ENCODE data around the gene SNX1. TPM values are rescaled to one million over a fixed set of nuclear protein-coding genes. Genes with fewer than 3 reads are reported as not detected.

Gene SNX1
- polyA plus RNA-seq, 1 donor (not counting 4 experiments of a cell fraction or from before 2014, with no cell fraction given) = 90.2 TPM

GRCh38 chr15:64141798-64142512, 46.2 kb downstream of the SNX1 start:
- Histone ChIP-seq H2AFZ (ENCODE audit: control insufficient read depth, low read length) (no peak overlapping the region), H3K27ac (ENCODE audit: control insufficient read depth, insufficient read depth, low read length) (no peak overlapping the region), H3K9me1 (ENCODE audit: control insufficient read depth, extremely low read depth, insufficient read depth, low read length) (no peaks in the 10 kb centered on the region), H3K4me3 (ENCODE audit: control insufficient read depth in 2 of 3, extremely low read depth in 1 of 3, insufficient read depth in 2 of 3, low read depth in 1 of 3, low read length in 3 of 3) (no peak overlapping the region), H3K27me3 (ENCODE audit: control insufficient read depth, extremely low read depth, insufficient read depth, low read length) (no peaks in the 10 kb centered on the region), H4K20me1 (ENCODE audit: control insufficient read depth, extremely low read depth, insufficient read depth, low read length) (no peaks in the 10 kb centered on the region), H3K4me1 (ENCODE audit: control insufficient read depth, extremely low read depth, insufficient read depth, low read length) (no peaks in the 10 kb centered on the region), H3K9me3 (ENCODE audit: control insufficient read depth, low read depth, low read length) (no peaks in the 10 kb centered on the region), H3K36me3 (ENCODE audit: control insufficient read depth in 2 of 2, extremely low read depth in 1 of 2, insufficient read depth in 2 of 2, low read length in 2 of 2) (peaks cover 19% of the 10 kb centered on the region in 2 experiments), H3K79me2 (ENCODE audit: control insufficient read depth, insufficient read depth, low read length) (no peaks in the 10 kb centered on the region), H3K4me2 (ENCODE audit: control insufficient read depth, extremely low read depth, insufficient read depth, low read depth, low read length) (no peak overlapping the region), H3K9ac (ENCODE audit: control insufficient read depth, extremely low read depth, insufficient read depth, low read length) (no peak overlapping the region)
- TF ChIP-seq EZH2 (IDR thresholded peaks at IDR 0.05; ENCODE audit: low read length) = no peak
- no peak for TF ChIP-seq CTCF (optimal IDR thresholded peaks at IDR 0.05 in 1 of 3, IDR thresholded peaks at IDR 0.05 in 1 of 3, conservative IDR thresholded peaks at IDR 0.05 in 1 of 3; ENCODE audit: extremely low read depth in 1 of 3, insufficient read depth in 2 of 3, low read length in 3 of 3)
- dilution Hi-C loops (cut with MboI; ENCODE audit: extremely low pct_ligation_motif_present, low sequenced_read_pairs) = no loop called here
- DNase-seq (ENCODE audit: low read depth, low spot score) (no peak), FAIRE-seq (no peak)

GRCh38 chr15:64143276-64143675, 47.5 kb downstream of the SNX1 start:
- Histone ChIP-seq H3K27ac (ENCODE audit: control insufficient read depth, insufficient read depth, low read length) (no peak overlapping the region), H4K20me1 (ENCODE audit: control insufficient read depth, extremely low read depth, insufficient read depth, low read length) (no peaks in the 10 kb centered on the region), H3K9me3 (ENCODE audit: control insufficient read depth, low read depth, low read length) (no peaks in the 10 kb centered on the region), H3K79me2 (ENCODE audit: control insufficient read depth, insufficient read depth, low read length) (no peaks in the 10 kb centered on the region), H2AFZ (ENCODE audit: control insufficient read depth, low read length) (no peak overlapping the region), H3K9ac (ENCODE audit: control insufficient read depth, extremely low read depth, insufficient read depth, low read length) (no peak overlapping the region), H3K9me1 (ENCODE audit: control insufficient read depth, extremely low read depth, insufficient read depth, low read length) (no peaks in the 10 kb centered on the region), H3K4me1 (ENCODE audit: control insufficient read depth, extremely low read depth, insufficient read depth, low read length) (no peaks in the 10 kb centered on the region), H3K27me3 (ENCODE audit: control insufficient read depth, extremely low read depth, insufficient read depth, low read length) (no peaks in the 10 kb centered on the region), H3K4me3 (ENCODE audit: control insufficient read depth in 2 of 3, extremely low read depth in 1 of 3, insufficient read depth in 2 of 3, low read depth in 1 of 3, low read length in 3 of 3) (no peak overlapping the region), H3K36me3 (ENCODE audit: control insufficient read depth in 2 of 2, extremely low read depth in 1 of 2, insufficient read depth in 2 of 2, low read length in 2 of 2) (peaks cover 12 to 14% of the 10 kb centered on the region in 2 experiments), H3K4me2 (ENCODE audit: control insufficient read depth, extremely low read depth, insufficient read depth, low read depth, low read length) (no peak overlapping the region)
- TF ChIP-seq CTCF (optimal IDR thresholded peaks at IDR 0.05 in 1 of 3, IDR thresholded peaks at IDR 0.05 in 1 of 3, conservative IDR thresholded peaks at IDR 0.05 in 1 of 3; ENCODE audit: extremely low read depth in 1 of 3, insufficient read depth in 2 of 3, low read length in 3 of 3) (no peak), EZH2 (IDR thresholded peaks at IDR 0.05; ENCODE audit: low read length) (no peak)
- FAIRE-seq (no peak), DNase-seq (ENCODE audit: low read depth, low spot score) (no peak)
- dilution Hi-C loops (cut with MboI; ENCODE audit: extremely low pct_ligation_motif_present, low sequenced_read_pairs) = no loop called here

Data from keratinocyte (primary cell).